ENCODE data around the gene SLC34A3. TPM values are rescaled to one million over a fixed set of nuclear protein-coding genes. Genes with fewer than 3 reads are reported as not detected.

Gene SLC34A3
- total RNA-seq, 2 experiments from 2014 or later, result not detected

DNA sequence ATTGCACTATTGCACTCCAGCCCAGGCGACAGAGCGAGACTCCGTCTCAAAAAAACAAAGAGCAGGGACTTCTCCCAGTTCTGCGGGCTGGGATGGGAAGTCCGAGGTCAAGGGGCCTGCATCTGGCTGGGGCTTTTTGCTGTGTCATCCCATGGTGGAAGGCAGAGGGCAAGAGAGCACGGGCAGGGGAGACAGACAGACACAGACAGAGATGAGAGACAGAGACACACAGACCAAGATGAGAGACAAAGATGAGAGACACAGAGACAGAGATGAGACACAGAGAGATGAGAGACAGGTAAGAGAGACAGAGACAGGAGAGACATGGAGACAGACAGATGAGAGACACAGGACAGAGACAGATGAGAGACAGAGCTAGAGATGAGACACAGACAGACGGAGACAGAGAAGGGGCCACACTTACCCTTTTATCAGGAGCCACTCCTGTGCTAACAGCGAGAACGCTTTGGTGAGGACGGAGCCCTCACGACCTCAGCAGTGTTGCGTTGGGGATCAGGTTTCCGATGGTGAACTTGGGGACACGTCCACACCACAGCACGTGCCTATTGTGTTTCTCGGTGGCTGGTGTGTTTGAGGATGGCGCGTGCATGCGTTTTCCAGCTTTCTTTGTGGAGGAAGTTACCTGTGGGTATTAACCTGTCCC lies 38.0 kb downstream of the SLC34A3 start:
- ATAC-seq, result no peak
- intact Hi-C loops (cut with micrococcal nuclease), result no loop called here
- POLR2A ChIA-PET, result interaction anchor here (0.6 kb wide), 1 partner anchor 26 kb away, joined by 3 read pairs; no protein-coding TSS in a partner anchor
- DNase-seq, result no peak
- no peaks in the 10 kb centered on the region for H3K27me3 Mint-ChIP-seq
- H3K9me3 Mint-ChIP-seq, result no peaks in the 10 kb centered on the region
- H3K4me1 Mint-ChIP-seq (ENCODE audit: low read depth), result peaks cover 8% of the 10 kb centered on the region
- peaks cover 38% of the 10 kb centered on the region for H3K36me3 Mint-ChIP-seq (ENCODE audit: low read depth)
- H3K4me3 Mint-ChIP-seq, result no peak overlapping the region
- TF ChIP-seq, protein P1, sequence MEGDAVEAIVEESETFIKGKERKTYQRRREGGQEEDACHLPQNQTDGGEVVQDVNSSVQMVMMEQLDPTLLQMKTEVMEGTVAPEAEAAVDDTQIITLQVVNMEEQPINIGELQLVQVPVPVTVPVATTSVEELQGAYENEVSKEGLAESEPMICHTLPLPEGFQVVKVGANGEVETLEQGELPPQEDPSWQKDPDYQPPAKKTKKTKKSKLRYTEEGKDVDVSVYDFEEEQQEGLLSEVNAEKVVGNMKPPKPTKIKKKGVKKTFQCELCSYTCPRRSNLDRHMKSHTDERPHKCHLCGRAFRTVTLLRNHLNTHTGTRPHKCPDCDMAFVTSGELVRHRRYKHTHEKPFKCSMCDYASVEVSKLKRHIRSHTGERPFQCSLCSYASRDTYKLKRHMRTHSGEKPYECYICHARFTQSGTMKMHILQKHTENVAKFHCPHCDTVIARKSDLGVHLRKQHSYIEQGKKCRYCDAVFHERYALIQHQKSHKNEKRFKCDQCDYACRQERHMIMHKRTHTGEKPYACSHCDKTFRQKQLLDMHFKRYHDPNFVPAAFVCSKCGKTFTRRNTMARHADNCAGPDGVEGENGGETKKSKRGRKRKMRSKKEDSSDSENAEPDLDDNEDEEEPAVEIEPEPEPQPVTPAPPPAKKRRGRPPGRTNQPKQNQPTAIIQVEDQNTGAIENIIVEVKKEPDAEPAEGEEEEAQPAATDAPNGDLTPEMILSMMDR (IDR thresholded peaks at IDR 0.05), result no peak
- CTCF ChIA-PET, result no interaction called here
- H3K27ac Mint-ChIP-seq, result no peak overlapping the region

DNA sequence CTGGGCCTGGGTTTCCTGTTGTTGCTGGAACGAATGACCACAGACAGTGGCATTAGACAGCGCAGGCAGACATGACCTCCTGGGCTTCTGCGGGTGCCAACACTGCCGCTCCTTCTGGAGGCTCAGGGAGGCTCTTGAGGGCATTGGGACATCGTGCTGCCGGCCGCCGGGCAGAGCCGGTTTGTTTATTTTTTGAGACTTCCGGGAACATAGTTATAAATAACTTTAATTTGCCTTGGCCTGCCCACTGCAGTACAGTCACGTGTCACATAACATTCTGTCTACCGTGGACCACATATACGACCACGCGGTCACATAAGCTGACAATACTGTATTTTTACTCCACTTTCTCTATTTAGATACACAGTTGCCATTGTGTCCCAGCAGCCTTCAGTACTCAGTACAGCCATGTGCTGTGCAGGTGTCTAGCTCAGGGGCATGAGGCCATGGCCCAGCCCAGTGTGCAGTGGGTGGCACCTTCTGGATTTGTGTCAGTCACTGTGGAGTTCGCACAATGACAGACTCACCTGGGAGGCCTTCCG lies 38.6 kb downstream of the SLC34A3 start:
- Mint-ChIP-seq H3K27me3 (no peaks in the 10 kb centered on the region), H3K4me1 (ENCODE audit: low read depth) (peaks cover 8% of the 10 kb centered on the region)
- CTCF ChIA-PET, result interaction anchor here (1.3 kb wide), 1 partner anchor 17 kb away, joined by 3 read pairs; no protein-coding TSS in a partner anchor

DNA sequence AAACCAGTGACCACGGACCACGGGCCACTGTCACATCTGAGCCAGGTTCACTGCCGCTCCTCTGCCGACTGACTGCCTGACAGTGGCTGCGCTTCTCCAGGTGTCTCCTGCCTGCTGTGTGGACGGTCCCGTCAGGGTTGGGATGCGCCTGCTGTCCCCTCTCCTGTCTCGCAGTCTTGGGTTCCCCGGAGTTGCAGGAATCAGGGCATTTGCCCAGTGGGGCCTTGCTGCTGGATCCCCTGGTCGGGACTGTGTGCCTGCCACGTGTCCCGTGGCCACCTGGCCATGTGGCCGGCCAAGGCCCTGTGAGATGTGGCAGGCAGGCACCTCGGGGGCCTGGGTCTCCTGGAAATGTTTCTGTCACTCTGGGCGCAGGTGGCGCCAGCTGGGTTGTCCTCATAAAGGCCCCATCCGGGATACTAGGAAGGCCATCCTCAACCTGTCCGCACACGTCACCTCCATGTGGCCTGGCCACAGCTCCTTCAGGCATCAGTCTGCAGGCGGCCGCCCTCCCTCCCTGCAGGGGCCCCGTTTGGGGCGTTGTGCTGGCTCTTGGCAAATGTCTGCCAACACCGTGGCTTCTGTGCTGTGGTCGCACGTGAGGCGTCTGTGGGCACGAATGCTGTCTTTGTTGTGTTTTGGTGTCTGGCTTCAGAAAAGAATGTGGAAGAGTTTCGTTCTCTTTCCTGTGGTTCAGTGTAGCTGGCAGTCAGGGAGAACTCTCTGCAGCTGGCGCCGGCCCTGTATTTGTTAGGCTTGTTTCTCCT lies 40.4 kb downstream of the SLC34A3 start:
- no peak overlapping the region for H3K27ac Mint-ChIP-seq
- peaks cover 33% of the 10 kb centered on the region for H3K36me3 Mint-ChIP-seq (ENCODE audit: low read depth)
- no peaks in the 10 kb centered on the region for H3K27me3 Mint-ChIP-seq
- no peaks in the 10 kb centered on the region for H3K9me3 Mint-ChIP-seq
- ChIA-PET CTCF (interaction anchor here (1.0 to 2.6 kb wide), 2 partner anchors 31 to 35 kb away, joined by 3 to 7 read pairs; partner anchors contain the start of gene NRARP), POLR2A (interaction anchor here (1.0 kb wide), 1 partner anchor 31 kb away, joined by 3 read pairs; no protein-coding TSS in a partner anchor)
- H3K4me3 Mint-ChIP-seq, result no peak overlapping the region
- H3K4me1 Mint-ChIP-seq (ENCODE audit: low read depth), result peaks cover 8% of the 10 kb centered on the region
- DNase-seq (peak; percentile 67), ATAC-seq (peak; percentile 43)
- TF ChIP-seq, protein P1 (IDR thresholded peaks at IDR 0.05), result no peak
- intact Hi-C loops (cut with micrococcal nuclease), result no loop called here

More for the DNA sequence above, 38.6 kb downstream of the SLC34A3 start:
- H3K9me3 Mint-ChIP-seq, result no peaks in the 10 kb centered on the region
- no peak for DNase-seq
- no peak for ATAC-seq
- no peak overlapping the region for H3K4me3 Mint-ChIP-seq
- TF ChIP-seq, protein P1 (IDR thresholded peaks at IDR 0.05), result no peak
- H3K27ac Mint-ChIP-seq, result no peak overlapping the region
- H3K36me3 Mint-ChIP-seq (ENCODE audit: low read depth), result peaks cover 34% of the 10 kb centered on the region
- intact Hi-C loops (cut with micrococcal nuclease), result no loop called here
- POLR2A ChIA-PET, result interaction anchor here (0.6 kb wide), 1 partner anchor 27 kb away, joined by 3 read pairs; no protein-coding TSS in a partner anchor

DNA sequence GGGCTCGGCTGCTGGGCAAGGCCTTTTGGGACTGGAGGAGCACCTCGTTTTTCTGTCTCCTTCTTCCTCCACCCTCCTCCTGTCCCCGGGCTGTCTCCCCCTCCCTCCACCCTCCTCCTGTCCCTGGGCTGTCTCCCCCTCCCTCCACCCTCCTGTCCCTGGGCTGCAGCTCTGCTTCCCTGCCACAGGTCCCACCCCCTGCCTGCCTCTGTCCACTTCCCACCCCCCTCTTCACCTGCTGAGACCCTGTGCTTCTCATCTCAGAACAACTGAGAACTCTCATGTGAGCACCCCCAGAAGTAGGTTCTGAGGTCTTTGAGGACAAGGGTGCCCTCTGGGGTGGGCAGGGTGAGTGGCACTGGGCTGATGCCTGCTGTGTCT lies 41.0 kb downstream of the SLC34A3 start:
- H3K4me1 Mint-ChIP-seq (ENCODE audit: low read depth), result peaks cover 11% of the 10 kb centered on the region
- ATAC-seq, result no peak
- intact Hi-C loops (cut with micrococcal nuclease), result no loop called here
- H3K4me3 Mint-ChIP-seq, result no peak overlapping the region
- TF ChIP-seq, protein P1 (IDR thresholded peaks at IDR 0.05), result no peak
- DNase-seq, result no peak
- no peaks in the 10 kb centered on the region for H3K9me3 Mint-ChIP-seq
- ChIA-PET CTCF (interaction anchor here (1.0 to 2.6 kb wide), 2 partner anchors 30 to 35 kb away, joined by 3 to 7 read pairs; partner anchors contain the start of gene NRARP), POLR2A (interaction anchor here (1.0 kb wide), 1 partner anchor 31 kb away, joined by 3 read pairs; no protein-coding TSS in a partner anchor)
- H3K27me3 Mint-ChIP-seq, result no peaks in the 10 kb centered on the region
- peaks cover 33% of the 10 kb centered on the region for H3K36me3 Mint-ChIP-seq (ENCODE audit: low read depth)
- no peak overlapping the region for H3K27ac Mint-ChIP-seq

Data from activated CD8-positive, alpha-beta T cell treated with anti-CD3 and anti-CD28 coated beads for 36 hours (primary cell).